VCaP (cell line): Measurements from ENCODE around the gene MLC1.

Source experiments
- H3K27ac ChIP-seq: fragments of 450-650 bp; 2 replicates; pipeline ENCODE4 v1.5.1; 2017
- TF ChIP-seq, protein P1 (sequence below): fragments of 450-650 bp; conservative IDR thresholded peaks from 2 replicates; pipeline ENCODE4 v1.5.1; 2017; ENCODE audit warnings: mild to moderate bottlenecking, moderate library complexity

MLC1 gene

DNA sequence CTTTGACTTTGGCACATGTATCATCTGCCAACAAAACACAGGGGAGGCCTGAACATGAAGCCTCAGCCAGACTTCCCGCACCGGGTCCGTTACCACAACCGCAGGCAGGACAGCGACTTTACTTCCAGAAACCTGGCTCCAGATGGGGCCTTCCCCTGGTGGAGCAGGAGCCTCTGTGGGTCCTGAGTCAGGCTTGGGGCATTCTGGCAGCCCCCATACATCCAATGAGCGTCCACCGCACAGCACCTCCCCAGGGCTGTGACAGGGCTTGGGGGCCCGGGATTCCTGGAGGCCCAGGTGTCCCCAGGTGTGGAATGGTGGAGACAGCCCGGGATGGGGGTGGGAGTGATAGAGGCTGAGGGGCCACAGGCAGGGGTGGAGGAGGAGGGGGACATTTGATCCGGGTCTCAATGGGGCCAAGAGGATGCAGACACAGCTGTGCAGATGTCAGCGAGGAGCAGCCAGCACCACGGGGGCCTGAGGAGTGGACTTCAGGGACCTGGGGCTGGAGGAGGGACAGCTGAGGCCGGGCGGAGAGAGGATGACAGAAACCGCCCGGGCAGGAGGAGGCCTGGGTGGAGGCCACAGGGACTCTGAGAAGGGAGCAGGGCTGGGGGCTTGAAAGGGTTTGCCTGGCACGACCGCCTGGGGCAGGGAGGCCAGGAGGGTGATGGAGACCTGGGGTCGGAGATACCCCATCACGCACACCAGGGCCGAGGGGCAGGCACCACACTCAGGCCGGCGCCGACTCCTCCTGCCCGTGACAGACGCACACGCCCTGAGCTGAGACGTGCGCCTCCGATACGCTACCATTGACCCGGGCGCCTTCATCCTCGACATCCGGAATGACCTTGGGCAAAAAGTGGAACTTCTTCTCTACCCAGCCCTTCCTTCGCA is 35.7 kb downstream of the MLC1 start:
- H3K27ac ChIP-seq = no peak overlapping the region
- TF ChIP-seq, protein P1, sequence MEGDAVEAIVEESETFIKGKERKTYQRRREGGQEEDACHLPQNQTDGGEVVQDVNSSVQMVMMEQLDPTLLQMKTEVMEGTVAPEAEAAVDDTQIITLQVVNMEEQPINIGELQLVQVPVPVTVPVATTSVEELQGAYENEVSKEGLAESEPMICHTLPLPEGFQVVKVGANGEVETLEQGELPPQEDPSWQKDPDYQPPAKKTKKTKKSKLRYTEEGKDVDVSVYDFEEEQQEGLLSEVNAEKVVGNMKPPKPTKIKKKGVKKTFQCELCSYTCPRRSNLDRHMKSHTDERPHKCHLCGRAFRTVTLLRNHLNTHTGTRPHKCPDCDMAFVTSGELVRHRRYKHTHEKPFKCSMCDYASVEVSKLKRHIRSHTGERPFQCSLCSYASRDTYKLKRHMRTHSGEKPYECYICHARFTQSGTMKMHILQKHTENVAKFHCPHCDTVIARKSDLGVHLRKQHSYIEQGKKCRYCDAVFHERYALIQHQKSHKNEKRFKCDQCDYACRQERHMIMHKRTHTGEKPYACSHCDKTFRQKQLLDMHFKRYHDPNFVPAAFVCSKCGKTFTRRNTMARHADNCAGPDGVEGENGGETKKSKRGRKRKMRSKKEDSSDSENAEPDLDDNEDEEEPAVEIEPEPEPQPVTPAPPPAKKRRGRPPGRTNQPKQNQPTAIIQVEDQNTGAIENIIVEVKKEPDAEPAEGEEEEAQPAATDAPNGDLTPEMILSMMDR = no peak

DNA sequence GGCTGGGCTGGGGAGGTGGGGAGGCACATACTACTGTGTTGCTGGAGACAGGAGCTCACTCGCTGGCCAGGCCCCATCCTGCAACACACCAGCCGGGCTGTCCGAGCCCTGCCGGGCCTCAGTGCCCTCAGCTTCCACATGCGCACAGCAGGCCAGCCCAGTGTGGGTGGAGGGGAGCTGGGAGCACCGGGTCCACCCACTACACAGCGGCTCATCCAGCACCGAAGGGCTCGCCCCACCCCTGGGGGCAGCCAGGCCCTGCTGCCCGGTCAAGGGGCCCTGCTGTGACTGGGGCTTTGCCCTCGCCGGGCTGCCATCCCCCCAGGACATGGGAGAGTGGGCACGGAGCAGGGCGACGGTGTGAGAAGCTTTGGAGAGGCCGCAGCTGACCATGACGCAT is 36.4 kb downstream of the MLC1 start:
- no peak overlapping the region for H3K27ac ChIP-seq
- TF ChIP-seq, protein P1 = no peak

DNA sequence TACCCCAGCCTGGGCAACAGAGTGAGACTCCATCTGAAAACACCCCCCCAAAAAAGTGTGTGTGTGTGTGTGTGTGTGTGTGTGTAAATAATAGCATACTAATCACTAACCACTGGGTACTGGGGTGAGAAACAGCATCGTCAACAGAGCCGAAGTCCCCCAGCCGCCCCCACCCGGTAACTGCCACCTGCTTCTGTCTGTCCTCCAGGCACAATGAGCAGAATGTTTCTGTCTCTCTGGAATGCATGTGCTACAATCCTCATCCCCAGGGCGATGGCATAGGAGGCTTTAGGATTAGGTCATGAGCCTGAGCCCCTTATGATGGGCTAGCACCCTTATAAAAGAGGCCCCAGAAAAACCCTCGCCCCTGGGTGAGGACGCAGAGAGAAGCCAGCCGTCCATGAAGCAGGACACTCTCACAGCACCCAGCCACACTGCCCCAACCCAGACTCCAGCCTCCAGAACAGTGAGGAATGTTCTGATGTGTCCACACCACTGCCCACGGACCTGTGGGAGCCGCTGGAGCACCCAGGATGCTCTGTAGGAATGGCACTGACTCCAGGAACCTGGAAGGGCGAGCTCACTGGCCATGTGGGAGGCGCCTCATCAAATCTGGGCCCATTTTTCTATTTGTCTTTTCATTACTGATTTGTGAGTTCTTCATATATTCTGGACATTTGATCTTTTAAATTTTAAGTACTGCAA is 37.0 kb downstream of the MLC1 start:
- TF ChIP-seq, protein P1 = no peak

DNA sequence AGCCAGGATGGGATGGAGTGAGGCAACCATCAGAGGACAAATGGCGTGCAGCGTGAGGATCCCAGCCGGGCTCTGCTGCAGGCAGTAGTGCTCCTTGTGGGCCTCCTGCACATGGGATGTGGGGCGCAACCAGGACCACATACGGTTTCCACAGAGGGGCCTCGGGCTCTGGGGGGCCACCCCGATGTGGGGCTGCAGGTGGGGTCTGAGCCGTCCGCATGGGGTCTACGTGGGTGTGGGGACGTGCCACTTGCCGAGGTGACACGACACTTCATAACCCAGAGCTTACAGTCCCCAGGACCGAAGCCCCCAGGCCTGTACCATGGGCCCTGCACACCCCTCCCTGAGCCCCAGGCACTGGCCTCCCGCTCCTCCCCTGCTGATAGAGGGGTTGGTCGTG is 37.9 kb downstream of the MLC1 start:
- TF ChIP-seq, protein P1 = no peak
- no peak overlapping the region for H3K27ac ChIP-seq

More for the DNA sequence above, 37.0 kb downstream of the MLC1 start:
- H3K27ac ChIP-seq = no peak overlapping the region

DNA sequence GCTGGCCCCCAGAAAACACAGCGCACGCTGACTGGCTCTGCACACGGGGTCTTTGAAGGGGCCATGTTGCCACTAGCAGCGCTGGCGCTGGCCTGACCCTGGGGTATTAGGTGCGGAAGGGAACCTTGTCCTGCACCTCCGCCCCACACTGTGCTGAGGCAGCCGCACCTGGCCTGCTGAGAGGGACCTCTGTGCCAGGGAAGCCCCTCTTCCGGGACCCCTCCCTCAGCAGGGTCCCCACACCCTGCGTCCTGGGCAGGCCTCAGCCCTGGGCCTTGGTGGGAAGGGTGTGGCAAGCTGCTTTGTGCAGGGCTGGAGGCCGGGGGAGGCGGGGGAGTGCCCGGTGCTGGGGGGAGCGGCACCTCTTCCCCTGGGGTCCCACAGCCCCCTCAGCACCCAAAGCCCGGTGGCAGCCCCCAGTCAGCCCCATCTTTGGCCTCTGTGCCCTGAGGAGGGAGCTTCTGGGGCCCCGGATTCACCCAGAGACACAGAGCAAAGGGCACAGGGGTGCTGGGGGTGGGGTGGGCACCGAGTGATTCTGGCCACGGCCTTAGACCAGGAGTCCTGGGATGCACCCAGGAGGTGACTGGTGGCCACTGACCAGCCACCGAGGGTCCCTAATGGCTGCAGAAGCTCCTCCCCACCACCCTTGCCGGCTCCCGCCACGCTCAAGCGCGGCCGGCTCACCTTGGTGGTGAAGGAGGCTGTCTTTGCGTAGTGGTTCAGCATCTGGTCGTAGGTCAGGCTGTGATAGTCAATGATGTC is 38.6 kb downstream of the MLC1 start:
- no peak overlapping the region for H3K27ac ChIP-seq
- TF ChIP-seq, protein P1 = no peak

- TF ChIP-seq, protein P1 = no peak
- no peak overlapping the region for H3K27ac ChIP-seq
These were observed 39.2 kb downstream of the MLC1 start for GRCh38 chr22:50046019-50046415.
